Activated CD4-positive, CD25-positive, alpha-beta regulatory T cell treated with anti-CD3 and anti-CD28 coated beads, Interleukin-2, amount 50 U/mL, for 24 hours (primary cell): ENCODE data around the gene RBCK1.
"Not testable (repeated sequence)": the region's sequence is repeated elsewhere in the genome, so short reads cannot be mapped to it uniquely, and the experiment has no call there.

Experiments used
- ATAC-seq, 2 donors: fragments of 150-1000 bp; cut with Tn5 transposase; one replicate each; pipeline ENCODE4 v1.10.0; 2021; ENCODE audit warnings: mild to moderate bottlenecking in 1 of 2, moderate library complexity in 1 of 2

RBCK1 gene

DNA sequence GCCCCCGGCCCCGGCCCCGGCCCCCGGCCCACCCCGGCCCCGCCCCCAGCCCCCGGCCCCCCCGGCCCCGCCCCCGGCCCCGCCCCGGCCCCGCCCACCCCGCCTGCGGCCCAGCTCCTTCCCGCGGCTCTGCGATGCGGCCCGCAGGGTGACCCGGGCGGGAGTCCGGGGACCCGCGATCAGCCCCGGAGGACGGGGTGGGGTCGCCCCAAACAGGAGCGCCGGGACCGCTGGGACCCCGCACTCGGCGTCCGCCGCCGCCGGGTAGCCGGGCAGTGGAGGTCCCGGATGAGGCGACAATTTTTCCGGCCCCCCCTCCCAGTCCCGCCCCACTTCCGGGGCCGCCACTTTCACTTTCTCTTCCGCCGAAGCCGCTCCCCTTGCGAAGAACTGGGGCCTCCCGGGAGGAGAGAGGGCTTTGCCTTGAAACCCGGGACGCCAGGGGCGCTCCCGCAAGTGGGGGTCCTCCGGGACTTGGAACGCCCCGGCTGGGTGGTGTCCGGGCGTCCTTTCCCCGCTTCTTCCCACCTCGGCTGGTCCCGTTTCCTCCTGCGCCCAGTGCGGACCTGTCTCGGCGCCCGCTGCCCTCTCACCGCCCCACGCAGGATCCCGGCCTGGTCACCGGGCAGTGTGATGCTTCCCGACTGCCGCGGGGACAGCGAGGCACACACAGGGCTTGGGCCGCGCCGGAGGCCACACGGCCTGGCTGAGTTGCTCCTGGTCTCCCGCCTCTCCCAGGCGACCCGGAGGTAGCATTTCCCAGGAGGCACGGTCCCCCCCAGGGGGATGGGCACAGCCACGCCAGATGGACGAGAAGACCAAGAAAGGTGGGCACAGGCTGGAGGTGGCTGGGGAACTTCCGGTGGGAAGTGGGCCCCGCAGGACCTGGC lies at the start of gene RBCK1:
Gene RBCK1 (plus strand): TSS at position 347 of the 890 bp plus-strand sequence. CDS start 459 bp downstream, at position 806.
- ATAC-seq: peak; percentile 76 to 81

GRCh38 chr20:358891-359555 lies 49.1 kb upstream of the RBCK1 start:
- no peak for ATAC-seq

DNA sequence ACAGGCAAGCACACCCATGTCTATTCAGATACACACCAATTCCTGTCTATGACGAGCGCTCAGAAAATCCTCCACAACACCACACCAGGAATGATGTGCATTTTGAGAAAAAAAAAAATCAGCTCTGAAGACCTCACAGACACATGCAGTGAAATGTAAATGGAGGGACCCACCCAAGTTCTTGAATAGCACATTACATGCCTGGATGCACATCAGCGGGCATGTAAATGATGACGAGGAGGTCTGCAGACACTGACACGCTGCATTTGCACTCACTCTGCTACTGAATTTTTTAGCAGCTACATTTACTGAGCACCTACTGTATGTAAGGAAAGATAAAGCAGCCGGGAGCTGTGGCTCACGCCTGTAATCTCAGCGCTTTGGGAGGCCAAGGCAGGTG lies 46.5 kb upstream of the RBCK1 start:
- ATAC-seq: no peak

DNA sequence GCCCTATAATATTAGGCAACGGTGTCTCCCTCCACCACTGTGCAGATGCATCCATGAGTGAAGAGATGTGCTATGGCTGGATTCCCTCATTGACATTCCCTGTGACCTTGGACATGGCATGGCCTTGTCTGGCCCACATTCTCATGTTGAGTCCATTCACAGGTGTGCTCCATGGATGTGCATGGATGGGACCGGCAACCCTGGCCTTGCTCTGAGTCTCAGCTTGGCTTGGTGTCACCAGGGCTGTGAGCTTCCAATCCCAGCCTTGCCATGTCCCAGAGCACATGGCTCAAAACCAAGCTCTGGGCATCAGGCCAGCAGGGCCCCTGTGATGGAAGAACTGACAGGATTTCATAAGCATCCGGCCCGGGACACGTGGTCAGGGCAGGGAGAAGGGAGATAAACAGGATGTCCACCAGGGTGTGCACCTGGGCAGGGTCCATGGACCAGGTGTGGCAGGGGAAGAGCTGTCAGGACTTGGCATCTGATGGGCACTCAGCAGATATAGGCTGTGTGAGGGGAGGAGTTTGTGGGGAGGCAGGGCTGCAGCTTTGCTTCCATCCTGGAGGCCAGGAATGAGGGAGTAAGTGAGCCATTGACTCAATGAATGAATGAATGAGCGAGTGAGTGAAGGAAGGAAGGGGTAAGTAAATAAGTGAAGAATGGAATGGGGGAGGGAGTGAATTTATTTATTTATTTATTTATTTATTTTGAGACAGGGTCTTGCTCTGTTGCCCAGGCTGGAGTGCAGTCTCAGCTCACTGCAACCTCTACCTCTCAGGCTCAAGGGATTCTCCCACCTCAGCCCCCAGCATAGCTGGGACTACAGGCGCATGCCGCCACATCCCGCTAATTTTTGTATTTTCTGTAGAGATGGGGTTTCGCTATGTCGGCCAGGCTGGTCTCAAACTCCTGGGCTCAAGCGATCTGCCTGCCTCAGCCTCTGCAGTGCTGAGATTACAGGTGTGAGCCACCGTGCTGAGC lies 45.5 kb upstream of the RBCK1 start:
- ATAC-seq: peak in 1 of 2 donors; percentile 34

DNA sequence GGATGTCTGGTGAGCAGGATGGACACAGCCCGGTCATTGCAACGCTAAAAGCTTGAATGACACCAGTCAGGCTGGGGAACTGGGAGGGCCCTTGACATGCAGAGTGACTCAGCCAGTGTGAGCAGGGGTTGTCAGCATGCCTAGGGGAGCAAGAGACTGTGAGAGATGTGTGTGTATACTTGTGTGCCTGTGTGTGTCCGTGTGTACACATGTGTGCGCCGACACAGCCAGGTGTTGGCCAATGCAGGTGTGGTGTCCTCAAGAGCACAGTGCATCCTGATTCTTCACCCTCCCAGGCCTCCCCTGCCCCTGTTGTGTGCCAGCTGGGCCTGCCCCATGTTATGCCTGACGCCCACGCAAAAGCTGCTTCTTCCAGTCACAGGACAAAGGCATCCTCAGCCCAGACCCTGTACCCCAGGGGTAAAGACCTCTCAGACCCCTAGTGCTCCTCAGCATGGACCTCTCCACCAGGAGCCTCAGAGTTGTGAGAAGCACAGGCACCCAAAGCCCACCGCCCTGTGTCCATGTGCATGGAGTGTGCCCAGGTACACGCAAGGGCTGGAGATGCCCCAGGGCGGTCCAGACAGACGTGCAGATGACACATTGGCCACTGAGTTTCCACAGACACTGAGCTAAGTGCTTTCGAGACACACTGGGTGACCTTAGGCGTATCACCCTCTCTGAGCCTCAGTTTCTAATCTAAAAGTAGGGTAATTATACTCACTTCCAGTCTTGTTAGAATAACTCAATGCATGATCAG lies 44.6 kb upstream of the RBCK1 start:
- ATAC-seq: peak in 1 of 2 donors; percentile 10

DNA sequence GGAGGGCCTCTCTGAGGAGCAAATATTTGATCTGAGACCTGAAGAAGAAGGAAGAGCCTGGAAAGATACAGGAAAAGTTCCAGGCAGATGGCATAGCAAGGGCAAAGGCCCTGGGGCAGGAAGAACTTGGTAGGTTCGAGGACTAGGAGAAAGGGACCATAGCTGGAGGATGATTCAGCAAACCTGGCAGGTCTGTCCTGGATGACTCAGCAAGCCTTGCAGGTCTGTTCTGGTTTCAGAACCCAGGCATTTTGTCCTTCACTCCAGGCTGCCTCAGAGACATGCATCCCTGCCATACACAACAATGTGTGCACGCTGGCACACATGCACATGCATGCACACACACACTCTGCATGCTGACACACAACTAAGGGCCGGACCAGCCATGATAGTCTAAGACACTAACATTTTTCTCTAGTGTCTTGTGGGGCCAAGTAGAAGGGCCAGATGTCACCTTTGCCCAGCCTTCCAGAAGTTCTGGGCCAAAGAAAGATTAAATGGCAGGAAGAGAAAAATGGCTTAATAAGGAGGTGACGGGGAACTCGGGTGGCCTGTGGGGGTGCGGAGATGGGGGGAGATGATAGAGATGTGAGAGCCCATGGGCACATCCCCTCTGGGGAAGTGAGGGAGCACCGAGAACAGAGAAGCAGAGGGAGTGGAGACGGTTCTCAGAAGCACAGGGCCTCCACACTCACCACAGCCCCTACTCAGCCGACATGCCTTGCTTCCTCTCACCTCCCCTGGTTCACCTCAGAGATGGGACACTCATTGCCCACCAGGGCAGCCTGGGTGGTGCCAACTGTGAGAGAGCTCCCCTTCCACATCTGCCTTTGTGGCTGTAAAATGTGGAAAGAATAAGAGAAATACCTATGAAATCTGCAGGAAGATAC lies 42.9 kb upstream of the RBCK1 start:
- peak; percentile 42 to 56 for ATAC-seq

- peak in 1 of 2 donors; percentile 14 for ATAC-seq
Measured at GRCh38 chr20:366041-366718, 41.9 kb upstream of the RBCK1 start.

GRCh38 chr20:366719-367485 lies 41.2 kb upstream of the RBCK1 start:
- no peak for ATAC-seq

GRCh38 chr20:367486-367887 lies 40.6 kb upstream of the RBCK1 start:
- no peak for ATAC-seq

DNA sequence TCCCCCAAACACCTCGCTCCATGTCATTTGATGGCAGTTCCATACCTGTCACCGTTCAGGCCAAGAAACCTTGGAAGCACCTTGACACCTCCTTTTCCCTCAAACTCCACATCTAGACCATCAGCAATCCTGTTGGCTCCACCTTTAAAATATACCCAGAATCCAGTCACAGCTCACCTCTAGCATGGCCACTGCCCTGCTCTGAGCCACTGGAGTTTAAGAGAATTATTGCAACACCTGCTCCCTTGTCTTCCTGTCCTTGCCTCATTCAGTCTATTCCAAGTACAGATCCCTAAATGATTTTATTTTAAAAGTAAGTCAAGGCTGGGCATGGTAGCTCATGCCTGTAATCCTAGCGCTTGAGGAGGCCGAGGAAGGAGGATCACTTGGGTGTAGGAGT lies 39.2 kb upstream of the RBCK1 start:
- no peak for ATAC-seq

DNA sequence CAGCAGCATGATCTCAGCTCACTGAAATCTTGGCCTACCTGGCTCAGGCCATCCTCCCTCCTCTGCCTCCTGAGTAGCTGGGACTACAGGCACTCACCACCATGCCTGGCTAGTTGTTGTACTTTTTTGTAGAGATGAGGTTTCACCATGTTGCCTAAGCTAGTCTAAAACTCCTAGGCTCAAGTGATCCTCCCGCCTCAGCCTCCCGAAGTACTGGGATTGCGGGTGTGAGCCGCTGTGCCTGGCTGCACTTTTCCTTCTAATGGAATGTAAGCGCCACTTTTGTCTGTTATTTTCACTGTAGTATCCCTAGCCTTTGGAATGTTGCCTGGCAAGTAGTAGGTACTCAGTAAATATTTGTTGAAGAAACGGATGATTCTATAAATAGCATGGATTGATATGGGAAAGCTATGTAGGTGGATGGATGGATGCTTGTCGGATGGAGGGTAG lies 37.9 kb upstream of the RBCK1 start:
- ATAC-seq: no peak

GRCh38 chr20:370977-371754 lies 36.9 kb upstream of the RBCK1 start:
- no peak for ATAC-seq

- ATAC-seq: no peak
Measured at GRCh38 chr20:371755-372542, 36.1 kb upstream of the RBCK1 start.

GRCh38 chr20:372543-373082 lies 35.5 kb upstream of the RBCK1 start:
- ATAC-seq: not testable (repeated sequence)

- no peak for ATAC-seq
Measured at GRCh38 chr20:373171-373890, 34.8 kb upstream of the RBCK1 start.

GRCh38 chr20:375265-375889 lies 32.7 kb upstream of the RBCK1 start:
- ATAC-seq: no peak
